ENCODE results near the gene NTF3. TPM values are rescaled to one million over a fixed set of nuclear protein-coding genes. Genes with fewer than 3 reads are reported as not detected.

The NTF3 gene
- total RNA-seq, 6 donors from 2014 or later = 0.46 to 0.71 (median 0.54) TPM; not detected in 3

GRCh38 chr12:5458229-5459050 is 26.5 kb downstream of the NTF3 start:
- Histone ChIP-seq H3K4me1 (peaks cover 8 to 14% (median 10%) of the 10 kb centered on the region in 4 donors), H3K4me3 (no peak overlapping the region), H3K36me3 (no peaks in the 10 kb centered on the region), H3K9me3 (no peaks in the 10 kb centered on the region), H3K27me3 (no peaks in the 10 kb centered on the region), H3K27ac (no peak overlapping the region)
- 88 to 89% methylated on average over 12 of the region's 12 CpGs for WGBS, 2 donors
- TF ChIP-seq POLR2AphosphoS5 (IDR thresholded peaks at IDR 0.05) (no peak), POLR2A (IDR thresholded peaks at IDR 0.05) (no peak)
- ATAC-seq (ENCODE audit: low FRiP score in 2 of 2) = no peak
- no peak for DNase-seq

DNA sequence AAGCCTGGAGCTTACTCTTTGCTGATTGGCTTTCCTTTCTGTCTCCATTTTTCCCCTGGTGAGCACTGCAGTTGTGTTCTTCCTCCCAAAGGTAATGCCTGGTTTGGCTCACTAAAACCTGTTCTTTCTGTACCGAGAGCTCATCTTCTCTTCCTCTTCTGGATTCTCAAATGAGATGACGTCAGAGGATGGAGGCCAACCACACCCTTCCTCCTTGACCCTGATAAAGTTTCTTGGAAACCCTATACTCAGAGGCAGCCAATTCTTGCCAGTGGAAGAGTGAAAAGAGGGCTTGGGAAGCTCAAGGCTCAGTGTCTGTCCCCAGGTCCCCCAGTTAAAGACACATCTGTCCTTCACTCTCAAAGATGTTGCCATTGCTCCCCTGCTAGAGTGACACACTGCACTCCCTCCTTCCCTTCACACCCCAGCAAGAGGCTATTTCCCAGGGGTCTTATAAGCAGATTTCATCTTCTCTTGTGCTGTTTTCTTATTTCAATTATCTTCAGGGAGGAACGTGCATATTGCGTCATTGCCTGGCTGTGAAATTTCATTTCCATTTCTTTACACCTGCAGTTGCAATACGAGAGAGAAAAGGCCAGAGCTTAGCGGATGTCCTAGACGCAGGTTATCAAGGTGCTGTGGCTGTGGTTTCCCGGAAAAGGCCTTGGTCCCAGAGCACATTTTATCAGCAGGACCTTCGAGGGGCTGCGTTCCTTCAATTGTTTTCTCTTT is 27.3 kb downstream of the NTF3 start:
- H3K9me3 ChIP-seq = no peaks in the 10 kb centered on the region
- DNase-seq = no peak
- WGBS, 2 donors = 73 to 78% methylated on average over 10 of the region's 10 CpGs
- H3K4me1 ChIP-seq = peaks cover 8 to 14% (median 10%) of the 10 kb centered on the region in 4 donors
- H3K27ac ChIP-seq = no peak overlapping the region
- no peak overlapping the region for H3K4me3 ChIP-seq
- no peak for ATAC-seq (ENCODE audit: low FRiP score in 2 of 2)
- no peaks in the 10 kb centered on the region for H3K27me3 ChIP-seq
- H3K36me3 ChIP-seq = no peaks in the 10 kb centered on the region
- no peak for TF ChIP-seq EP300 (IDR thresholded peaks at IDR 0.05)
- no peak for TF ChIP-seq POLR2A (IDR thresholded peaks at IDR 0.05)
- TF ChIP-seq POLR2AphosphoS5 (IDR thresholded peaks at IDR 0.05) = no peak
- TF ChIP-seq CTCF (IDR thresholded peaks at IDR 0.05) = no peak

DNA sequence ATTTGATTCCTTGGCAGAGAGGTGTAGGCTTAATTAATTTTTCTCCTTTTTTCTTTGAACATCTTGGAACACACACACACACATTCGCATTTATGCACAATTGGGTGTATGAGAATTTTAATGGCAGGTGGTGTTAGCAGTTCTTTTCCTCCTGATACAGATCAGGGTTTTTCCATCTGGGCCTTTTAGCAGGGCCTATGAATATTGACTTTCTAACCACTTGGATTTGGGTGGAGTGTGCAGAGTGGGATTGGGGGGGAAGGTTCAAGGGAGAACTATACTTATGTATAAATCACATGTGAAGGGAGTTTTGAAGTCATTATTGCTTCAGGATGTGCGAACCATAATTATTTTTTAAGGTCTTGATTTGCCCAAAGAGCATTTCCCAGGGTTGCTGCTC is 28.9 kb downstream of the NTF3 start:
- 87 to 91% methylated on average over 2 of the region's 2 CpGs for WGBS, 2 donors

GRCh38 chr12:5461966-5462365 is 30.1 kb downstream of the NTF3 start:
- no peak for ATAC-seq (ENCODE audit: low FRiP score in 2 of 2)
- WGBS, 2 donors = 95 to 100% methylated on average over 1 of the region's 1 CpG
- no peak overlapping the region for H3K27ac ChIP-seq

More for the DNA sequence above, 28.9 kb downstream of the NTF3 start:
- Histone ChIP-seq H3K36me3 (no peaks in the 10 kb centered on the region), H3K4me1 (peaks cover 8 to 14% (median 11%) of the 10 kb centered on the region in 4 donors), H3K4me3 (no peak overlapping the region), H3K27ac (no peak overlapping the region), H3K27me3 (no peaks in the 10 kb centered on the region), H3K9me3 (no peaks in the 10 kb centered on the region)
- TF ChIP-seq POLR2A (IDR thresholded peaks at IDR 0.05) = no peak
- TF ChIP-seq CTCF (IDR thresholded peaks at IDR 0.05) = no peak
- no peak for TF ChIP-seq EP300 (IDR thresholded peaks at IDR 0.05)
- no peak for TF ChIP-seq POLR2AphosphoS5 (IDR thresholded peaks at IDR 0.05)
- DNase-seq (no peak), ATAC-seq (ENCODE audit: low FRiP score in 2 of 2) (no peak)

DNA sequence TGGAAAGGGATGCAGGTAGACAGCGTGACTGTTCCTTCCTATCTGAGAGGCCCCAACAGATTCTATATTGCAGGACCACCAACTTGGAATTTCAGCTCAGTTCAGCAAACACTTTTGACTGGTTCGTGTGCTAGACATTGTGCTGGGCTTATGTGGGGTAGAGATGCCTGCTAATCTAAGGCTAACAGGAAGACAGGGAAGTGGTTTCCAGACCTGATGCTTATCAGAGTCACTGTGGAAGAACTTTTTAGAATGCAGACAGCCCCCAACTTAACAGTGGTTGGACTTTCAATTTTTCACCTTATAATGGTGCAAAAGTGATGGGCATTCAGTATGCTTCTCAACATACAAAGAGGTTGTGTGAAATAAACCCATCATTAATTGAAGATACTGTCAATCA is 32.2 kb downstream of the NTF3 start:
- H3K4me3 ChIP-seq = no peak overlapping the region
- no peak for DNase-seq

More at GRCh38 chr12:5461966-5462365, 30.1 kb downstream of the NTF3 start:
- no peak for DNase-seq
- Histone ChIP-seq H3K27me3 (no peaks in the 10 kb centered on the region), H3K4me1 (peaks cover 6 to 9% (median 7%) of the 10 kb centered on the region in 4 donors), H3K36me3 (no peaks in the 10 kb centered on the region), H3K4me3 (no peak overlapping the region), H3K9me3 (no peaks in the 10 kb centered on the region)
- TF ChIP-seq EP300 (IDR thresholded peaks at IDR 0.05) (no peak), POLR2AphosphoS5 (IDR thresholded peaks at IDR 0.05) (no peak)

More for the DNA sequence above, 32.2 kb downstream of the NTF3 start:
- Histone ChIP-seq H3K27ac (no peak overlapping the region), H3K36me3 (no peaks in the 10 kb centered on the region), H3K27me3 (no peaks in the 10 kb centered on the region), H3K4me1 (peaks cover 0 to 6% (median 2%) of the 10 kb centered on the region in 4 donors), H3K9me3 (no peaks in the 10 kb centered on the region)
- ATAC-seq (ENCODE audit: low FRiP score in 2 of 2) = no peak
- 52 to 65% methylated on average over 2 of the region's 2 CpGs for WGBS, 2 donors
- TF ChIP-seq CTCF (IDR thresholded peaks at IDR 0.05) (no peak), POLR2A (IDR thresholded peaks at IDR 0.05) (no peak), EP300 (IDR thresholded peaks at IDR 0.05) (no peak), POLR2AphosphoS5 (IDR thresholded peaks at IDR 0.05) (no peak)

Data from upper lobe of left lung (tissue), 6 donors.